Mammary epithelial cell (primary cell): ENCODE measurements around the gene NPAS3.

Experiments
- EZH2 ChIP-seq: IDR thresholded peaks from 2 replicates; pipeline ENCODE4 v1.6.1; 2012; ENCODE audit warnings: low read length, inconsistent platforms, borderline replicate concordance
- TF ChIP-seq, protein P1 (sequence below), 2 donors: IDR thresholded peaks in 1 of 2; conservative IDR thresholded peaks in 1 of 2; 2 replicates each; pipeline ENCODE4 v1.5.1; 2011 to 2012; ENCODE audit warnings: inconsistent platforms in 2 of 2, low read length in 2 of 2, mild to moderate bottlenecking in 2 of 2, control low read depth in 1 of 2, low read depth in 1 of 2; ENCODE audit not compliant: insufficient read depth in 1 of 2; ENCODE audit errors: extremely low read depth in 1 of 2

DNA sequence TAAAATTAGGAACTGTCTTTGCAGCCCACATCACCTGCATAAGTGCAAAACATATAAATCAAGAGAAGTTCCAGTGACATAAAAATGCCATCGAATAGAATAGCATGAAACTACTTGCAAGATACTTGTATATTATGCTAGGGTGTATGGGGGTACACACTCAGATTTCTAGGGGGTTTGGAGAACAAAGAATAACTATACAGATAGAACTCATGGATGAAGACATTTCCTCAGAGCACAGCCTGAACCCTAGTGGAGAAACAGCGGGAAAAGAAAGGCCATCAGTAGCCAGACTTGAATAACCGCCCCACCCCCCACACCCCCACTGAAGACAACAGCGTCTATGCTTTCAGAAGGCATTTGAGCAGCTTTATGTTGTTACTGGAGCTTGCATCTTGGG is 425.8 kb downstream of the NPAS3 start:
- TF ChIP-seq, protein P1, sequence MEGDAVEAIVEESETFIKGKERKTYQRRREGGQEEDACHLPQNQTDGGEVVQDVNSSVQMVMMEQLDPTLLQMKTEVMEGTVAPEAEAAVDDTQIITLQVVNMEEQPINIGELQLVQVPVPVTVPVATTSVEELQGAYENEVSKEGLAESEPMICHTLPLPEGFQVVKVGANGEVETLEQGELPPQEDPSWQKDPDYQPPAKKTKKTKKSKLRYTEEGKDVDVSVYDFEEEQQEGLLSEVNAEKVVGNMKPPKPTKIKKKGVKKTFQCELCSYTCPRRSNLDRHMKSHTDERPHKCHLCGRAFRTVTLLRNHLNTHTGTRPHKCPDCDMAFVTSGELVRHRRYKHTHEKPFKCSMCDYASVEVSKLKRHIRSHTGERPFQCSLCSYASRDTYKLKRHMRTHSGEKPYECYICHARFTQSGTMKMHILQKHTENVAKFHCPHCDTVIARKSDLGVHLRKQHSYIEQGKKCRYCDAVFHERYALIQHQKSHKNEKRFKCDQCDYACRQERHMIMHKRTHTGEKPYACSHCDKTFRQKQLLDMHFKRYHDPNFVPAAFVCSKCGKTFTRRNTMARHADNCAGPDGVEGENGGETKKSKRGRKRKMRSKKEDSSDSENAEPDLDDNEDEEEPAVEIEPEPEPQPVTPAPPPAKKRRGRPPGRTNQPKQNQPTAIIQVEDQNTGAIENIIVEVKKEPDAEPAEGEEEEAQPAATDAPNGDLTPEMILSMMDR (conservative IDR thresholded peaks at IDR 0.05 in 1 of 2, IDR thresholded peaks at IDR 0.05 in 1 of 2; ENCODE audit: extremely low read depth in 1 of 2, insufficient read depth in 1 of 2, low read depth in 1 of 2, low read length in 2 of 2): no peak
- no peak for TF ChIP-seq EZH2
